ENCODE results near the gene MMP20. TPM values are rescaled to one million over a fixed set of nuclear protein-coding genes. Genes with fewer than 3 reads are reported as not detected.

Gene MMP20
- total and polyA plus RNA-seq, 2 of the 13 experiments (the other 11 are each of a cell fraction or from before 2014, with no cell fraction given) = 0.05 TPM; not detected in 1

DNA sequence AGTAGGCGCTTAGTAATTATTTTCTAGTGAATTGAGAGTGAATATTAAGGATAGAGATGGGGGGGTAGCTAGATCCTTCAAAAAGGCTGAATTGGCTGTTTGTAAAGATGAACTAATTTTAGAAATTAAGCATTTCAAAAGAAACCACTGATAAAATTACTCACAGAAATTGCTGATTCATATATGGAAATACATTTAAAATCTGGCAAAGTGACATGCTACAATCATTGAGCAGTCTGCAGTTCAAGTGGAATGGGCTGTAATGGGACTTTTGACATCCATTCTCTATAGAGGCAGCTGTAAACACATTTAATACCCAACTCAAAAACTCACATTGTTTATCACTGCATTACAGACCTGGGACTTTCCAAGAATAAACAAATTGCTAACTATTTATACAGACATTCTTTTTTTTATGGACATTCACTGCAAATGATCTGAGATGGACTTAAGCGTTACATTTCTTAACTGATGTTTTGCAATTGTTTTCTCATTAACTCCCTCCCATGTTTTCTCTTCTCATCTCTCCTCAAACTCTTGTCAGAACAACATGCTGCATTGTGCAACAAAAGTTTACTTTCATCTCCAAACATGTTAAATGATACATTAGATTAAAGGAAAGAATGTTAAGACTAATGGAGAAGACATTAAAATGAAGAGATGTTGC, 52.4 kb downstream of the MMP20 start:
- CTCF ChIA-PET (ENCODE audit: low intra/inter-chr PET ratio, low total read pairs) = no interaction called here
- no peak overlapping the region for H3K27ac ChIP-seq (ENCODE audit: extremely low read length, insufficient read depth, low read length)
- H3K9ac ChIP-seq (ENCODE audit: insufficient read depth, low read depth, low read length) = no peak overlapping the region
- no peaks in the 10 kb centered on the region for H3K79me2 ChIP-seq (ENCODE audit: insufficient read depth, low read length)
- no TSS peak for BruUV-seq (replicated peaks)
- H3K4me1 ChIP-seq (ENCODE audit: insufficient read depth, low read length) = no peaks in the 10 kb centered on the region
- peaks cover 10% of the 10 kb centered on the region; the same call in 1 of the 2 replicates for H3K9me3 ChIP-seq (ENCODE audit: low read length)
- TF ChIP-seq RERE (CRISPR knock-in tag; IDR thresholded peaks at IDR 0.05; ENCODE audit: low read depth) (no peak), NONO (IDR thresholded peaks at IDR 0.05) (no peak), NONO (CRISPR knock-in tag; conservative IDR thresholded peaks at IDR 0.05) (no peak), ZNF644 (CRISPR knock-in tag; IDR thresholded peaks at IDR 0.05; ENCODE audit: low read depth) (no peak), NFE2L2 (IDR thresholded peaks at IDR 0.05; ENCODE audit: low read length) (no peak), MAFK (conservative IDR thresholded peaks at IDR 0.05 in 1 of 2, IDR thresholded peaks at IDR 0.05 in 1 of 2; ENCODE audit: low read length in 2 of 2) (no peak), ZNF878 (CRISPR knock-in tag; IDR thresholded peaks at IDR 0.05) (no peak), AHR (CRISPR knock-in tag; IDR thresholded peaks at IDR 0.05) (no peak), TAF1 (CRISPR knock-in tag; IDR thresholded peaks at IDR 0.05) (no peak)
- H2AFZ ChIP-seq (ENCODE audit: low read length) = no peak overlapping the region
- intact Hi-C loops (cut with micrococcal nuclease; ENCODE audit: unreplicated experiment) (no loop called here), in situ Hi-C loops (cut with HindIII; ENCODE audit: extremely low pct_ligation_motif_present, low pct_unique_long_range_greater_than_20kb) (no loop called here)
- H3K27me3 ChIP-seq (ENCODE audit: control insufficient read depth in 1 of 2, insufficient read depth in 2 of 2, low read length in 2 of 2) = no peaks in the 10 kb centered on the region
- POLR2A ChIA-PET = no interaction called here
- no peak for FAIRE-seq
- ATAC-seq = no peak
- no peak overlapping the region for H3K4me3 ChIP-seq (replicated peaks in 1 of 3; ENCODE audit: insufficient read depth in 1 of 3, low read depth in 2 of 3, low read length in 3 of 3)
- H4K20me1 ChIP-seq (ENCODE audit: insufficient read depth, low read length) = no peaks in the 10 kb centered on the region
- no peak for DNase-seq (ENCODE audit: low spot score)
- 23% methylated on average over 2 of the region's 2 CpGs for WGBS (ENCODE audit: low lambda C conversion rate)
- no peaks in the 10 kb centered on the region for H3K36me3 ChIP-seq (replicated peaks in 1 of 2; ENCODE audit: control insufficient read depth in 1 of 2, insufficient read depth in 2 of 2, low read length in 2 of 2)
- H3K4me2 ChIP-seq (ENCODE audit: low read depth, low read length) = no peak overlapping the region

Measured in HepG2 (cell line).